HG02588 (cell line): Measurements from ENCODE around the gene TMEM100.
"Not testable (repeated sequence)": the region's sequence is repeated elsewhere in the genome, so short reads cannot be mapped to it uniquely, and the experiment has no call there.

Source experiments
- ATAC-seq: cut with Tn5 transposase; IDR thresholded peaks from one replicate; pipeline ENCODE4 v1.9.1; 2021; ENCODE audit warnings: mild to moderate bottlenecking, moderate library complexity; ENCODE audit not compliant: unreplicated experiment

The TMEM100 gene

GRCh38 chr17:55690105-55690508 lies 32.6 kb downstream of the TMEM100 start:
- ATAC-seq, result no peak

GRCh38 chr17:55689672-55690071 lies 33.0 kb downstream of the TMEM100 start:
- ATAC-seq, result no peak

- ATAC-seq, result no peak
These were observed 34.6 kb downstream of the TMEM100 start for GRCh38 chr17:55688057-55688456.

- no peak for ATAC-seq
These were observed 35.6 kb downstream of the TMEM100 start for GRCh38 chr17:55687037-55687436.

- no peak for ATAC-seq
These were observed 38.9 kb downstream of the TMEM100 start for GRCh38 chr17:55683550-55684315.

GRCh38 chr17:55681342-55681700 lies 41.3 kb downstream of the TMEM100 start:
- ATAC-seq, result no peak

GRCh38 chr17:55680686-55681341 lies 41.9 kb downstream of the TMEM100 start:
- ATAC-seq, result no peak

GRCh38 chr17:55677446-55677845 lies 45.2 kb downstream of the TMEM100 start:
- ATAC-seq, result no peak

- ATAC-seq, result no peak
These were observed 46.4 kb downstream of the TMEM100 start for GRCh38 chr17:55676274-55676673.

- ATAC-seq, result no peak
These were observed 48.7 kb downstream of the TMEM100 start for GRCh38 chr17:55673743-55674506.

- ATAC-seq, result no peak
These were observed 49.8 kb downstream of the TMEM100 start for GRCh38 chr17:55672585-55673501.

- ATAC-seq, result not testable (repeated sequence)
These were observed 50.7 kb downstream of the TMEM100 start for GRCh38 chr17:55672010-55672409.
